Measurements from ENCODE around the gene ATP6V1G2.
"Not testable (repeated sequence)": the region's sequence is repeated elsewhere in the genome, so short reads cannot be mapped to it uniquely, and the experiment has no call there.

ATP6V1G2 gene

GRCh38 chr6:31528821-31529328, 17.5 kb downstream of the ATP6V1G2 start, which contains the start of gene MCCD1:
Gene MCCD1 (plus strand): TSS chr6:31528962. CDS start chr6:31529015, 53 bp downstream.
- DNase-seq (ENCODE audit: low spot score), result no peak

- no peak for DNase-seq (ENCODE audit: low spot score)
Measured at GRCh38 chr6:31528307-31528777, 18.1 kb downstream of the ATP6V1G2 start.

GRCh38 chr6:31525932-31526591, 20.3 kb downstream of the ATP6V1G2 start:
- no peak for DNase-seq (ENCODE audit: low spot score)

- DNase-seq (ENCODE audit: low spot score), result no peak
Measured at GRCh38 chr6:31525553-31525931, 20.9 kb downstream of the ATP6V1G2 start.

GRCh38 chr6:31521835-31522234, 24.6 kb downstream of the ATP6V1G2 start:
- no peak for DNase-seq (ENCODE audit: low spot score)

- no peak for DNase-seq (ENCODE audit: low spot score)
Measured at GRCh38 chr6:31513456-31514165, 32.8 kb downstream of the ATP6V1G2 start.

- DNase-seq (ENCODE audit: low spot score), result no peak
Measured at GRCh38 chr6:31510007-31510406, 36.4 kb downstream of the ATP6V1G2 start.

GRCh38 chr6:31509036-31509435, 37.4 kb downstream of the ATP6V1G2 start:
- not testable (repeated sequence) for DNase-seq (ENCODE audit: low spot score)

GRCh38 chr6:31502586-31502985, 43.8 kb downstream of the ATP6V1G2 start:
- no peak for DNase-seq (ENCODE audit: low spot score)

- not testable (repeated sequence) for DNase-seq (ENCODE audit: low spot score)
Measured at GRCh38 chr6:31499648-31500047, 46.8 kb downstream of the ATP6V1G2 start.

- DNase-seq (ENCODE audit: low spot score), result no peak
Measured at GRCh38 chr6:31498748-31499147, 47.7 kb downstream of the ATP6V1G2 start.

- peak; percentile 85 for DNase-seq (ENCODE audit: low spot score)
Measured at GRCh38 chr6:31497531-31498476, 48.6 kb downstream of the ATP6V1G2 start, which contains the start of gene MICB. Gene MICB (plus strand): TSS chr6:31498145. CDS start chr6:31498194, 49 bp downstream.

GRCh38 chr6:31496826-31497225, 49.6 kb downstream of the ATP6V1G2 start:
- DNase-seq (ENCODE audit: low spot score), result not testable (repeated sequence)

- DNase-seq (ENCODE audit: low spot score), result no peak
Measured at GRCh38 chr6:31495580-31495979, 50.8 kb downstream of the ATP6V1G2 start.
